ENCODE data around the gene ATXN1.

ATXN1 gene

GRCh38 chr6:16572943-16573342 is 188.3 kb downstream of the ATXN1 start:
- no peaks in the 10 kb centered on the region for H3F3A ChIP-seq (ENCODE audit: low read depth)
- H4K20me1 ChIP-seq (ENCODE audit: insufficient read depth, low read length, poor library complexity, severe bottlenecking), result no peaks in the 10 kb centered on the region
- H3K36me3 ChIP-seq (ENCODE audit: insufficient read depth, low read length), result no peaks in the 10 kb centered on the region
- no peak overlapping the region for H3K4me2 ChIP-seq (ENCODE audit: low read depth, low read length, poor library complexity, severe bottlenecking)
- H3K79me2 ChIP-seq (ENCODE audit: insufficient read depth, low read length), result no peaks in the 10 kb centered on the region
- H3K9me2 ChIP-seq (replicated peaks; ENCODE audit: low read depth, low read length), result no peaks in the 10 kb centered on the region
- H2AFZ ChIP-seq (ENCODE audit: low read length), result no peak overlapping the region
- no peaks in the 10 kb centered on the region for H3K27me3 ChIP-seq (ENCODE audit: insufficient read depth, low read length, poor library complexity, severe bottlenecking)
- TF ChIP-seq EZH2phosphoT487 (IDR thresholded peaks at IDR 0.05; ENCODE audit: borderline replicate concordance) (no peak), CTCF (conservative IDR thresholded peaks at IDR 0.05; ENCODE audit: low read length) (no peak)
- H3K4me3 ChIP-seq (ENCODE audit: low read length, poor library complexity, severe bottlenecking), result no peak overlapping the region
- no peaks in the 10 kb centered on the region for H3K9me3 ChIP-seq (ENCODE audit: insufficient read depth, low read depth, low read length)
- H3K9ac ChIP-seq (ENCODE audit: low read depth, low read length, poor library complexity, severe bottlenecking), result no peak overlapping the region
- peaks cover 9% of the 10 kb centered on the region for H3K4me1 ChIP-seq (ENCODE audit: insufficient read depth, low read length, poor library complexity, severe bottlenecking)

DNA sequence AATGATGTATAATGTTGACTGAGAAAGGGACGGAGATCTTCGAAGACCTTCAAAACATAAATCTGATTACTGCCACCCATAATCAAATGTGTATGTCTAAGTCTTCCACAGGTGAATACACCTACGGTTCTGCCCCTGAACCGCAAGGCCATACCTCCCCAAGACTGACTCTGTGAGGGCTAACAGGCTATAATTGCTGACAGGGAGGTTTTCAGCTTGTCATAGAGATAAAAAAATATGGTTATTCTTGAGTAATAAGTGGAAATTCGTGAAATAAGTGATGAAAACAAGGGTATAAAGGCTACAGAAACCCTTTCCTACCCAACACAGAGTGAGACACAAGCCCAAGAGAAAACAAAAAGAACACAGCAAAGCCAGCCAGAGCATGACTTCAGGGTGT is 188.9 kb downstream of the ATXN1 start:
- Histone ChIP-seq H3F3A (ENCODE audit: low read depth) (no peaks in the 10 kb centered on the region), H3K36me3 (ENCODE audit: insufficient read depth, low read length) (no peaks in the 10 kb centered on the region), H3K9ac (ENCODE audit: low read depth, low read length, poor library complexity, severe bottlenecking) (no peak overlapping the region), H2AFZ (ENCODE audit: low read length) (no peak overlapping the region), H4K20me1 (ENCODE audit: insufficient read depth, low read length, poor library complexity, severe bottlenecking) (no peaks in the 10 kb centered on the region), H3K9me3 (ENCODE audit: insufficient read depth, low read depth, low read length) (no peaks in the 10 kb centered on the region), H3K27me3 (ENCODE audit: insufficient read depth, low read length, poor library complexity, severe bottlenecking) (no peaks in the 10 kb centered on the region), H3K4me3 (ENCODE audit: low read length, poor library complexity, severe bottlenecking) (no peak overlapping the region), H3K79me2 (ENCODE audit: insufficient read depth, low read length) (no peaks in the 10 kb centered on the region), H3K9me2 (replicated peaks; ENCODE audit: low read depth, low read length) (no peaks in the 10 kb centered on the region), H3K4me1 (ENCODE audit: insufficient read depth, low read length, poor library complexity, severe bottlenecking) (peaks cover 9% of the 10 kb centered on the region), H3K4me2 (ENCODE audit: low read depth, low read length, poor library complexity, severe bottlenecking) (no peak overlapping the region)
- TF ChIP-seq CTCF (conservative IDR thresholded peaks at IDR 0.05; ENCODE audit: low read length), result no peak

DNA sequence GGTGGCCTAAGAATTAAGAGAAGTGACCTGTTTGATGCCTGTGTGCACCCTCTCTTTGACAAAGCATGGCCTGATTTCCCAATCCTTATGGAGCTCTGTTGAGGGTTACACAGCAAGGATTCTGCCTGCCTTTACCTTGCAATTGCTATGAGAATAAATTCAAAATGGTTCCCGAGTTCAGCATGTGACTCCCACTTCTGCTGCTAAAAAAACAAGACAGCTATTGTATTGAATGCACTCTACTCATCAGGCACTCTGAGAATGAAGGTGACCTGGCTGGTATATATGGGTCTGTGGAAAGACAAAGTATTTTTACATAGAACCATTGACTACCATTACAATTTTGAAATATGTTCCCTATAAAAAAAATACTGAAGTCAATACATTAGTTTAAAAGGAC is 190.3 kb downstream of the ATXN1 start:
- no peaks in the 10 kb centered on the region for H3K27me3 ChIP-seq (ENCODE audit: insufficient read depth, low read length, poor library complexity, severe bottlenecking)
- H3K79me2 ChIP-seq (ENCODE audit: insufficient read depth, low read length), result no peaks in the 10 kb centered on the region
- H3K9me3 ChIP-seq (ENCODE audit: insufficient read depth, low read depth, low read length), result no peaks in the 10 kb centered on the region
- H3K9me2 ChIP-seq (replicated peaks; ENCODE audit: low read depth, low read length), result no peaks in the 10 kb centered on the region
- H4K20me1 ChIP-seq (ENCODE audit: insufficient read depth, low read length, poor library complexity, severe bottlenecking), result no peaks in the 10 kb centered on the region
- no peak overlapping the region for H3K9ac ChIP-seq (ENCODE audit: low read depth, low read length, poor library complexity, severe bottlenecking)
- TF ChIP-seq CTCF (conservative IDR thresholded peaks at IDR 0.05; ENCODE audit: low read length) (no peak), EZH2phosphoT487 (IDR thresholded peaks at IDR 0.05; ENCODE audit: borderline replicate concordance) (no peak)
- H3K4me3 ChIP-seq (ENCODE audit: low read length, poor library complexity, severe bottlenecking), result no peak overlapping the region
- peaks cover 8% of the 10 kb centered on the region for H3K4me1 ChIP-seq (ENCODE audit: insufficient read depth, low read length, poor library complexity, severe bottlenecking)
- no peaks in the 10 kb centered on the region for H3K36me3 ChIP-seq (ENCODE audit: insufficient read depth, low read length)
- H2AFZ ChIP-seq (ENCODE audit: low read length), result no peak overlapping the region
- H3F3A ChIP-seq (ENCODE audit: low read depth), result no peaks in the 10 kb centered on the region
- H3K4me2 ChIP-seq (ENCODE audit: low read depth, low read length, poor library complexity, severe bottlenecking), result no peak overlapping the region

Data from Loucy (cell line).